A549 treated with AZD9567 at 1 μM for 4 hours (cell line): ENCODE results near the gene SEPSECS. TPM values are rescaled to one million over a fixed set of nuclear protein-coding genes. Genes with fewer than 3 reads are reported as not detected.

Experiments used
- total RNA-seq: library from RNA; stranded (reverse); fragments of 200-300 nt; extraction: Qiagen RNA extraction; gene quantifications from 5 replicates; pipeline ENCODE4 v1.2.3, GENCODE V29; 2022; ENCODE audit not compliant: insufficient read depth

Gene SEPSECS
- 2.0 to 3.6 TPM (median 3.2 TPM) in 5 replicates for total RNA-seq

DNA sequence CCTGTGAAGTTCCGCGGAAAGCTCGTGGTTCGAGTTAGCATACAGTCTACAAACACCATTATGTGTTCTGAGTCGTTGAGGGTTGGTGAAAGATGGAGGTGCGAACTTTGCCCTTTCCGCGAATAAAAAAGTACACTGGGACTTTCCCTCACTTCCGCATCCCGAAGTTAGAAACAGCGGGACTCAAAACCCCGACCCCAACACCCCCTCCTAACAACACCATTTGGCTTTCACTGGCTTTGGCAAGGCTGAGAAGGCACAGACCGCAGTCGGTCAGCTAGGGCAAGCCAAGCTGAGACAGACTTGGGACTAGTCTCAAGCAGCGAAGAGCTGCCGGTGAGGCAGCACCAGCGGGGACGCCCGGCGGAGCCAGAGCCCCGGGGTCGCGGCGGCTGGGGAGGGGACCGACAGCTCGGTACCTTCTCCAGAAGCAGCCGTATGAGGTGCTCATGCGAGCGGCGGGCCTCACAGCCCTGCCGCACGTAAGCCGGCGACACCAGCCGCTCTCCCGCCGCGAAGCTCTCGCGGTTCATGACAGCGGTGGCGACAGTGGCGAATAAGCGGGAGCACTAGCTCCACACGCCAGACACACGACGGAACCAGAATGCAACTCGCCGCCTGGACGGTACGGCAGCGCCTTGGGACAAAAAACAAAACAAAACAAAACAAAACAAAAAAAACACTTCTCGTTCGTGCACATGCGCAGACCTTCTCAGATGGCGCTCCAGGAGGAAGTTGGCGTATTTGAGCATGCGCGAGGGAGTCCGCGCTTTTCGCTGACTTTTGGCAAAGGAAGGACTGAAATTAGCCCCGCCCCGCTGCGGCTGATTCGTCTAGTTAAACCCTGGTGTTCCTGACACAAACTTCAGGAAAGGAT is at the start of gene SEPSECS:
Gene SEPSECS, minus strand, starts transcription at position 613 of the 877 bp plus-strand sequence. Its CDS starts 80 bp downstream, at position 533.

Other genes starting within 250 kb of the SEPSECS start
- gene CCDC149, start 247.4 kb downstream of the SEPSECS start, total RNA-seq = 1.2 to 1.9 TPM (median 1.5 TPM) in 5 replicates
- 0.08 to 0.29 TPM (median 0.15 TPM) in 5 replicates for gene LGI2, start 129.5 kb downstream of the SEPSECS start, total RNA-seq
- 5.6 to 9.6 TPM (median 9.4 TPM) in 5 replicates for gene PI4K2B, start 73.6 kb upstream of the SEPSECS start, total RNA-seq
- 3.7 to 6.8 TPM (median 4.0 TPM) in 5 replicates for gene ZCCHC4, start 152.3 kb upstream of the SEPSECS start, total RNA-seq
- gene ANAPC4, start 216.8 kb upstream of the SEPSECS start, total RNA-seq = 9.4 to 14.4 TPM (median 12.7 TPM) in 5 replicates